Activated T-cell treated with anti-CD3 and anti-CD28 coated beads for 48 hours (primary cell): Measurements from ENCODE around the gene CACNA1I.
"Not testable (repeated sequence)": the region's sequence is repeated elsewhere in the genome, so short reads cannot be mapped to it uniquely, and the experiment has no call there.

Experiments used
- DNase-seq: peaks from one replicate; pipeline ENCODE4 v3.0.0-alpha.2; 2020; ENCODE audit warnings: low read depth

The CACNA1I gene

GRCh38 chr22:39721206-39722031 lies 150.9 kb downstream of the CACNA1I start:
- DNase-seq, result no peak

- DNase-seq, result no peak
Measured at GRCh38 chr22:39722032-39722325, 151.4 kb downstream of the CACNA1I start.

DNA sequence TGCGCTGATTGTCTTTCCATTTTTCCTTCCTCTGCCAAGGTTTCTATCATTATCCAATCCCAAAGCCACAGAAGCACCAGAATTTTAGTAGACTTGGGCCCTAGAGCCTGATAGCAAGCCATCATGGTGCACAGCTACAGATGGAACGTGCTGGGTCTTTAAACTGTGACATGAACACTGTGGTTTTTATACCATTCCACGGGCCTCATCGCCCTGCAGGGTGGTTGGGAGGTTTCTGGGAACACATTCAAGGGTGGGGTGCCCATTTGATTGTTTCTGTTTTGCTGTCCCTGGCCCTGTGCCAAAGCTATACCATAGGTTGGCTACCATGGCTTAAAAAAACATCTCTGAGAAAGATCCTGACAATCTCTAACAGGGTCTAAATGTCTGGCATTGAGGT lies 151.9 kb downstream of the CACNA1I start:
- DNase-seq, result no peak

- no peak for DNase-seq
Measured at GRCh38 chr22:39723463-39723862, 152.9 kb downstream of the CACNA1I start.

- no peak for DNase-seq
Measured at GRCh38 chr22:39723899-39724351, 153.4 kb downstream of the CACNA1I start.

- DNase-seq, result no peak
Measured at GRCh38 chr22:39724390-39724789, 153.8 kb downstream of the CACNA1I start.

DNA sequence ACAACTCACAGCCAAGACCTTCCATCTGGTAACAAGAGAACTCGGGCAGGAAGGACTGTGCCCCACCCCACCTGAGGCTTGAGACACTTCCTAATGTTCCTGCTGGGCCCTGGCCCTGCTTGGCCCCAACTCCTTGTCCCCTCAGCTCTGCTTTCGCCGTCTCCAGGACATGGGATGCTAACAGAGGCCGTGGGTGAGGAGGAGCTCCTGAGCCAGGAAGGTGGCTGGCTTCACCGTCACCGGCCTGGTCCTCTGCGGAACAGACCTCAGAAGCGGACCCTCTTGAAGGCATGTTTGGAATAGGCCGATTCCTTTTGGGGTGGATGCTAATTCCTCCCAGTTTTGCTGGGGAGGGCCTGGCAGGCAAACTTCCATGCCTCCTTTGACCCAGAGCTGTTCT lies 154.3 kb downstream of the CACNA1I start:
- DNase-seq, result no peak

DNA sequence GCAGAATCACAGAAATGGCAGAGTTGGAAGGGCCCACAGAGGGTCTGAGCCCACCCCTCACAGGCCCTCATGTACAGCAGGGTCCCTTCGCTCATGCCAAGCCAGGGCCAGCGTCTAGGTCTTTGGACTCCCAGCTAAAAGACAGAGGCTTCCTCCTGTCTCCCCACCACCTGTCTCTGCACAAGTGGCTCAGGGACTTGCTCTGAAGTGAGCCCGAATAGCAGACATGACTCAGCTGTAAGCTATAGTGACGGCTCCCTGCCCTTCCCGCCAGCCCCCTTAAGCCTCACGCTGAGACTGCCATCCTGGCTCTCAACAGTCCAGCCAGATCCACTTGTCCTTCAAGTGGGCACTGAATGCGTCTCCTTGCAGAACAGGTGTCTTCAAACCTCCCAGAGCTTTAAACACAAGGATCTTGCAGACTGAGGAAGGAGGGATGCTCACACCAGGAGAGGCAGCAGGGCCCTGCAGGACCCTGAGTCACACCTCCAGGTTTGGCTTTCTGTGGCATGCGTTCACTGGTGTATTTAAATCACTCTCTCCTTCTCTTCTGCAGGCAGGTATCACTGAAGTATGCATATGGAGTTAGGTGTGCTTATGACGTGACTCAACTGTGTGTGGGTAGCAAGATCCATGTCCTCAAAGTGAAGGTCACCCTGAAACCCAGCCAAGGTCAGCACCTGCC lies 154.9 kb downstream of the CACNA1I start:
- DNase-seq, result no peak

GRCh38 chr22:39727541-39727940 lies 157.0 kb downstream of the CACNA1I start:
- DNase-seq, result no peak

DNA sequence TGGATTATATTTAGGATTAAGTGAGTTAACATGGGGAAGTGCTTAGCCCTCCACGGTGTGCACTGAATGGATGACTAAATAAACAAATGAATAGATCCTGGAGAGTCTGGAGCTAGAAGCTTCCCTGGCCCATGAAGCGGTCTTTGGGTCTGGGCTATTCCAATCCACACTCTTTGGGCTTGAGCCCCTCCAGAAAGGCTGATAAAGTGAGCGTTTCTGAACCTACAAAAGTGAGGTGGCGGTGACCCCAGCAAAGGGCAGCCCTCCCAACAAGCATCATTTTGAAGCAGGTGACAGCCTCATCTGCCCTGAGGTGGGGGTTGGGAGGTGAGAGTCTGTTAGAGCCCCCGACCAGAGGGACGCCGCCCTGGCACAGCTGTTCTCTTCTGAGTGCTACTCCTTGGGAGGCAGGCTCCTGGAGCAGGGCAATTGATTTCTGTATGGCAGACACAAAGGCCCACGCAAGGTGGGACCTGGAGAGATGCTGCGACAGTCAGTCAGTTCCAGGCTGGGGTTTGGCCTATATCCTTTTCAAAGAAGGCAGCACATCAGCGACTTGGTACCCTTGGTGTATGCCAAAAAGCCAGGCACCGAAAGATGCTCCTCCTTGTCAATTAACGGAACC lies 157.8 kb downstream of the CACNA1I start:
- DNase-seq, result no peak

- no peak for DNase-seq
Measured at GRCh38 chr22:39729141-39729934, 158.8 kb downstream of the CACNA1I start.

GRCh38 chr22:39731481-39731880 lies 160.9 kb downstream of the CACNA1I start:
- DNase-seq, result no peak

- no peak for DNase-seq
Measured at GRCh38 chr22:39731881-39732555, 161.5 kb downstream of the CACNA1I start.

GRCh38 chr22:39732625-39733024 lies 162.1 kb downstream of the CACNA1I start:
- no peak for DNase-seq

GRCh38 chr22:39733191-39733590 lies 162.6 kb downstream of the CACNA1I start:
- DNase-seq, result no peak

- DNase-seq, result not testable (repeated sequence)
Measured at GRCh38 chr22:39734046-39734445, 163.5 kb downstream of the CACNA1I start.

DNA sequence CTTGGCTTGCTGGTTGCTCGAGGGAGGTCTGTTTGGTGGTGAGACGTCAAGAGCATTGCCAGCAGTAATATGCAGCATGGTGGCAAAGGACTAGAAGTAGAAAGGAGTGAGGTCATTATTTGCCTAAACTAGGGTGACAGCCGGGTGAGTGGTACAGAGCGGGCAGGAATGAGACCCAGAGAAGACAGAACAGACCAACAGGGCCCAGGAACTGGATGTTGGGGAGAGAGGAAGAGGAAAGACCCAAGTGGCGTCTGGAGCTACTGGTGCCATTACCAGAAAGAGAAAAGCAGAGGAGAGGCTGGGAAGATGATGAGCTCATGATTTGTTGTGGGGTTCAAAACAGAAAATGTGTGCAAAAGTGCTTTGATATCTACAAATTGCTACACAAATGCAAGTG lies 164.3 kb downstream of the CACNA1I start:
- DNase-seq, result no peak

GRCh38 chr22:39735776-39736175 lies 165.2 kb downstream of the CACNA1I start:
- DNase-seq, result no peak

- no peak for DNase-seq
Measured at GRCh38 chr22:39738746-39739145, 168.2 kb downstream of the CACNA1I start.
